NCI-H1048 (cell line): ENCODE data around the gene ASRGL1.

Experiments
- DNase-seq: peaks from one replicate; lab custom pipeline; 2025; lab: John Stamatoyannopoulos, UW

The ASRGL1 gene

GRCh38 chr11:62416596-62416995 is 79.3 kb downstream of the ASRGL1 start:
- DNase-seq: no peak

- DNase-seq: no peak
These were observed 80.9 kb downstream of the ASRGL1 start for GRCh38 chr11:62418136-62418535.

GRCh38 chr11:62418733-62419132 is 81.5 kb downstream of the ASRGL1 start, which contains the start of gene SCGB1A1:
TSS of gene SCGB1A1 (plus strand) at chr11:62419033. CDS start at chr11:62419096, 63 bp downstream.
- DNase-seq: no peak

GRCh38 chr11:62419314-62419929 is 82.2 kb downstream of the ASRGL1 start:
- no peak for DNase-seq

- no peak for DNase-seq
These were observed 82.7 kb downstream of the ASRGL1 start for GRCh38 chr11:62419943-62420342.

- no peak for DNase-seq
These were observed 83.6 kb downstream of the ASRGL1 start for GRCh38 chr11:62420882-62421281.

GRCh38 chr11:62421996-62422395 is 84.7 kb downstream of the ASRGL1 start:
- DNase-seq: no peak

GRCh38 chr11:62423012-62423411 is 85.8 kb downstream of the ASRGL1 start:
- DNase-seq: no peak

- DNase-seq: no peak
These were observed 90.5 kb downstream of the ASRGL1 start for GRCh38 chr11:62427630-62428233.

GRCh38 chr11:62428871-62429560 is 91.8 kb downstream of the ASRGL1 start:
- no peak for DNase-seq

- DNase-seq: no peak
These were observed 93.2 kb downstream of the ASRGL1 start for GRCh38 chr11:62430425-62430824.

GRCh38 chr11:62431171-62431901 is 94.1 kb downstream of the ASRGL1 start:
- DNase-seq: no peak

GRCh38 chr11:62432695-62433094 is 95.4 kb downstream of the ASRGL1 start:
- DNase-seq: no peak

GRCh38 chr11:62433141-62433903 is 96.1 kb downstream of the ASRGL1 start:
- DNase-seq: no peak

GRCh38 chr11:62433904-62434276 is 96.6 kb downstream of the ASRGL1 start:
- no peak for DNase-seq

- DNase-seq: no peak
These were observed 98.8 kb downstream of the ASRGL1 start for GRCh38 chr11:62435846-62436660.

- no peak for DNase-seq
These were observed 100.4 kb downstream of the ASRGL1 start for GRCh38 chr11:62437616-62438015.

GRCh38 chr11:62438641-62439040 is 101.4 kb downstream of the ASRGL1 start:
- DNase-seq: no peak

GRCh38 chr11:62439785-62440602 is 102.7 kb downstream of the ASRGL1 start:
- no peak for DNase-seq
